Activated CD4-positive, alpha-beta T cell treated with anti-CD3 and anti-CD28 coated beads, Interleukin-2, amount 50 U/mL, for 4 hours (primary cell): Measurements from ENCODE around the gene PSMA5.
"Not testable (repeated sequence)": the region's sequence is repeated elsewhere in the genome, so short reads cannot be mapped to it uniquely, and the experiment has no call there.

Experiments used
- DNase-seq, 2 experiments: peaks; one replicate each; pipeline ENCODE4 v3.0.0-alpha.2; 2020

PSMA5 gene

DNA sequence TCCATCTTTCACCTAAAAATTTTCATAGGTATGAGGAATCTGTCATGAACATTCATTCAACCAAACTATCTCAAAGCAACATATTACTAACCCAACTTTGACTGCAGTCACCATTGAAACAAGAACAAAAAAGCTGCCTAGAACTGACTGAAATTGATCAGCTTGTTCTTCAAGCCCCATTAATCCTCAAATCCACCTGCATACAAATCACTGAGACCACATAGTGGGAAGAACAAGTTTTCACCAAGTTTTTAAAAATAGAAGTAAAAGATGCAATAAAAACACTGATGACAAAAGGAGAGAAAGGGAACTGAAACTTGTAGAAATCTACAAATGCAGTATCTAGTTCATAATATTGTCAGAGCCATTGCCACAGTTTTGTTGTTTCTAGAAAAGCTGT is 34.6 kb downstream of the PSMA5 start:
- no peak for DNase-seq

DNA sequence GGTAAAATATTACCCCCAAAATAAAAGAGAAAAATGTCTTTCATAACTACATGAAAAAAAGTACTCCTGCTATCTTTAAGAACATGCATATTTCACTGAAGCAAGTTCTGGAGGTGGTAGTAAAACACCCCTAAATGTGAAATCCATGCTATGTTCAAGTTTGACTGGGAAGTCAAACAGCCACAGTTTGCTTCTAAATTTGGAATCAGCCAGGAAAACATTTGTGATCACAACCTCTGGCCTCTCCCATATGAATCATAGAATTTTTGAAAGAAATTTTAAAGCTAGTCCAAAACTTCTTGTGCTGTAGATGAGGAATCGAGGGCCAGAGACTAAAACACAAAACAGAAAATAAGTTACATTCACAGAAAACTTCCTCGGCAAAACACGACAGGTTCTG is 35.1 kb downstream of the PSMA5 start:
- DNase-seq, result no peak

DNA sequence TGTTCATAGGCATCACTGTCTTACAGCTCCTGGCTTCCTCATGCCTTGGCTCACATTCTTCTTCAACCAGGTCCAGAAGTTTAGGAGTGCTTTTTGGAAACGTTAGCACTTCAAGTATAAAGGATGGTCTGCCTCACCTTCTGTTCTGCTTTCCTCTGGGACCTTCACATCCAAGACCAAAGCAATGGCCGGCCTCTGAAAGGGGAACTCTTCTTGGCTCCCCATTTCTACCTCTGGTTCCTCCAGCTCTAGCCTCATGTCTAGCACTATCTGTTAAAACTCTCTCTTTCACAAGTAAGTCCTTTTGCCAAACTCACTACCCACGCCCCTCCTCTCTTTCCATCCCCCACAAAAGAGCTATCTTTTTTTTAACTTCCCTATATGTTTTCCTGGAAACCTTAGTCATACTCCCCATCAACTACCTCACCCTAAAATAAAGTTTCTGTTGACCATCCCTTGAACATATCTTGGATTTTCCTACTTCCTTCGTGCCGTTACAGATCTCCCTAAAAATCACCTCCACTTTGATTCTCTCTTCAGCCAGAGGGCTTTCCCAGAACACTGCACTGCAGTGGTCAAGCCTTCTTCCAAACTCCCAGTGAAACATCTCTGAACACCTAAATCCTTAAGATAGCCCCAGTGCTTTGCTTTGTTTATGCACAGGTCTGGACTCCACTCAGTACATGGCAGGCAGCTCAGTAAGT is 36.5 kb downstream of the PSMA5 start:
- no peak for DNase-seq

DNA sequence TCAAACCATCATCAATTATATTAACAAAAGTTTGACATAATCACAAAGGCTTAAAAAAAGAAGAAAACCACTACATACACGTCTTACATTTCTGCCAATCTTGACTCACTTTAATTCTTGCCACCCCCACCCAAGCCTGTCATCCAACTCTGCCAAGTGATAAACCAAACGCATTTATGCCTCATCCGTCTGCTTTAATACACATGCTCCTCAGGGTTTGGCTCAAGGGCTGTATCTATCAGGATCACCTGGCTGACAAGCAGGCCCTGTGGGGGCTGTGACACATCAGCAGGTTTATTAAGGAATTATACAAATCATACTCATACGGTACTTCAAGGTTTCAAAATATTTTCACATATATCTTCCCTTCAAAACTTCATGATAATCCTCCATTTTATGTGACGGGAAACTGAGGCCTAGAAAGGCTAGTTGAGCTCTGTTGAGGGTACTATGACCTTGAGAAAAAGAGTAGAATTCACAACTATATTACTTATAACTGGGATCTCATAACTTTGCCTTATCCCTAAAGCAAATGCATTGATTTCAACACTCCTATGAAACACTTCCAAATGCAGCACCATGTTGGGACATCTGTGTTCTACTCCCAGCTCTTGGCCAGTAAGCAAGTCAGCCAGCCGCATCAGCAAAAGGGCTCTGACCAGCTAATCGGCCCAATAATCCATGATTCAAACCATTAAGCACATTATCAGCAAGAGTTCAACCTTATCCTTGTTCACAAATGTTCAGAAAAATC is 37.2 kb downstream of the PSMA5 start:
- no peak for DNase-seq

DNA sequence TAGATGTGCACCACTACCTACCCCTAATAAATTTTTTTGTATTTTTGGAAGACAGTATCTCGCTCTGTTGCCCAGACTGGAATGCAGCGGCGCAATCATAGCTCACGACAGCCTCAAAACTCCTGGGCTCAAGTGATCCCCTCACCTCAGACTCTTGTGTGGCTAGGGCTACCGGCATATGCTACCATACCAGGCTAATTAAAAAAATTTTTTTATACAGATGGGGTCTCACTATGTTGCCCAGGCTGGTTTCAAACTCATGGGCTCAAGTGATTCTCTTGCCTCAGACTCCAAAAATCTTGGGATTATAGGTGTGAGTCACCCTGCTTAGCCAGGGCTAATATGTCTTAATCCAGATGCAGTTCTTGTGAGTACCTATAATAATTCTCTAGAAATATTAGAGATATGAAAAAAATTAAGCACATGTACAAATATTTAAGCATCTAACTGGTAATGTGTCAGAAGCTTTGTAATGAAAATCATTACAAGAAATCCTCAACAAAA is 38.0 kb downstream of the PSMA5 start:
- no peak for DNase-seq

DNA sequence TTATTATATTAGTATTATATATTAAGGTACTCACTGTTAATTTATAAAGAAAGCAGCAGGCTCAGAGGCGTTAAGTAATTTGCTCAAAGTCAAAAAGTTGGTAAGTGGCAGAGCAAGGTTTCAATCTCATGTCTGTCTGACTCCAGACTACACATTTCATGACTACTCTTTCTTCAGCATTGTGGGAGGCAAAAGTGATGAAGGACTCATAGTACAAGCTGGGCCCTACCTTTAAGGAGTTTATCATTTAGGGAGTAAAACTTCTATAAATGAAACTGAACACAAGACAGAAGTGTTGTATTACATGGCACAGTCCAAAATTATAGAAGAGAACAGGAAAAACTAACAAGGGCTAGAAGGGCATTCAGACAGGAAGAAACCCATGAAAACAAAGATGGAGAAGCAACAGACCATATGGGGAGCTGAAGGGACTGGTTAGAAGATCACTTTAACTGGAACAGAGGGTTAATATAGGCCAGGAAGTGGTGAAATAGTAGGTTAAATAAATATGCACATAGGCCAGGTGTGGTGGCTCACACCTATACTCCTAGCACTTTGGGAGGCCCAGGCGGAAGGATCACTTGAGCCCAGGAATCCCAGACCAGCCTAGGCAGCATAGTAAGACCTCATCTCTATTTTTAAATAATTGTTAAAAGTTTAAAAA is 40.1 kb downstream of the PSMA5 start:
- DNase-seq, result no peak

DNA sequence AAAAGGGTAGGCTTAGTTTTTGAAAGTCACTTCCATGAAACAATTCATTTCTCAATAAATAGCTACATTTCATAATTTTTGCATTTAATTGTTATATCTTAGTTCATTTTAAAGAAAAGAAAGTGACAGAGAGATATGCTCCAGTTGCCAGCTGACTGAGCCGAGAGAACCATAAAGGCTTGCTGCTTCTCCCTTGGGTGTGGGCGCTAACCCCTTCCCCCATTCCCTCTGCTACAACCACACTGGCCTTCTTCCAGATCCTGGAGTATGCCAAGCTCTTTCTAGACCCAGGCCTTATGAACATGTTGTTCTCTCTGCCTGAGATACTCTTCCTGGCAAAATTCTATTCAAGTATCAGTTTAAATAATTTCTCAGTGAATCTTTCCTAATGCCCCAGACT is 40.8 kb downstream of the PSMA5 start:
- DNase-seq, result no peak

DNA sequence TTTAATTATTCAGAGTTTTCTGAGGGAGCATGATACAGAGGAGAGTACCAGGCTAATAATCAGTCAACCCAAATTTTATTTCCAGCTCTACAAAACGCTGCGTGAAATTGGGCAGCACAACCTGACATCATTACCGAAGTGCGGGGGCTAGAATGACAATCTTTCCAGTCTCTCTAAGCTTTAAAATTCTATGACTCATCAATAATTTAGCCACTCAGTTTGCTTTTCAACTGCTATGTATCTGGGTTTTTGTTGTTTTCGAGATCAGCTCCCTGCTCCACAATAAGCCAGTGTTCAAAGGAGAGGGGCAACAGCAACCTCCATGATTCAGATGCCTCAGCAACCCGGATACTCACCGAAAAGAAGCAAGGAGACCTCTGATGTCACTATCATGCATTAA is 42.4 kb downstream of the PSMA5 start:
- no peak for DNase-seq

DNA sequence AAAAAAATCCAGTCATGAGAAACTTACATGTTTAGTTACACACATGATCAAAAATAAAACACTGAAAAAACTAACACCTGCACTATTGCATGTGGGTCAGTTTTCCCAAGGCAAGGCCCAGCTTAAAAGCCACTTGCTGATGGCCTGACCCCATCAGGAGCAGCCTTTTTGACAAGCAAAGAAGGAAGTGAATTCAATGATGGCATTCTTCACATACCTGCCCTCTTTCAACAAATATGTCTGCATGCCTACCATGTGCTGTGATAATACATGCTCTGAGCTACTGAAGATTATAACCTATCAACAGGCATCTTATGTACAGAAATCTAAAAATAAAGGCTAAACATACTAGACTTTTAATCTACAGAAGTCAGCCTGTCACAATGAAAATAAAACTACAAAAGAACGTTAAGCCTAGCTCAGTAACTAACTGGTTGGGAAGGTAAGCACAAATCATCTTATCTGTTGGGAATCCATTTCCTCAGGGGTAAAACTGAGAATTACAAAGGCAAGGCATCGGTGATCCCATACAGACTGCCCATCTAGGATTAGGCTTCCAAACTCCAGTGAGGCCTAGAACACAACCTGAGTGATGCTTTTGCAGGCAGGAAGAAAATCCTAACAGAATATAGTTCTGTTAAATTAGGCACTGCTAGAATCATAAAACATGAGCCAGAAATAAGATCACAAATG is 43.0 kb downstream of the PSMA5 start:
- DNase-seq, result no peak

DNA sequence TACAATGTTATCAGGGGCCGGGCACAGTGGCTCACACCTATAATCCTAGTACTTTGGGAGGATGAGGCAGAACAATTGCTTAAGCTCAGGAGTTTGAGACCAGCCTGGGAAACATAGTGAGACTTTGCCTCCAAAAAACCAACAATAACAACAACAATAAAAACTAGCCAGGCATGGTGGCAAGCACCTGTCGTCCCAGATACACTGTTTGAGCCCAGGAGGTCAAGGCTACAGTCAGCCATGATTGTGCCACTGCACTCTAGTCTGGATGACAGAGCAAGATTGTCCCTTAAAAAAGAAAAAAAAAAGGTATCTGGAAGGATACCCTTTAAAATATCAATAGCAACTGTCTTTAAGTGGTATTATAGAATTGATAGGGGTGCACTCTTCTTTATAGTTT is 44.7 kb downstream of the PSMA5 start:
- DNase-seq, result no peak

DNA sequence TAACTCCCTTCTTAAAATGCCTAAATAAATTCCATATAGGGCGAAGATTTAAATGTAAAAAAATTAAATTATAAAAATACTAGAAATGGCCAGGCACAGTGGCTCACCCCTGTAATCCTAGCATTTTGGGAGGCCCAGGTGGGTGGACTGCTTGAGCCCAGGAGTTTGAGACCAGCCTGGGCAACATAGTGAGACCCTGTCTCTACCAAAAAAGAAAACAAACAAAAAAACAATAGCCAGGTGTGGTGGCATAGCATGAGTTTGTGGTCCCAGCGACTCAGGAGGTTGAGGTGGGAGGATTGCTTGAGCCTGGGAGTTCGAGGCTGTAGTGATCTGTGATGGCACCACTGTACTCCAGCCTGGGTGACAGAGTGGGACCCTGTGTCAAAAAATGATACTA is 46.3 kb downstream of the PSMA5 start:
- DNase-seq, result no peak

DNA sequence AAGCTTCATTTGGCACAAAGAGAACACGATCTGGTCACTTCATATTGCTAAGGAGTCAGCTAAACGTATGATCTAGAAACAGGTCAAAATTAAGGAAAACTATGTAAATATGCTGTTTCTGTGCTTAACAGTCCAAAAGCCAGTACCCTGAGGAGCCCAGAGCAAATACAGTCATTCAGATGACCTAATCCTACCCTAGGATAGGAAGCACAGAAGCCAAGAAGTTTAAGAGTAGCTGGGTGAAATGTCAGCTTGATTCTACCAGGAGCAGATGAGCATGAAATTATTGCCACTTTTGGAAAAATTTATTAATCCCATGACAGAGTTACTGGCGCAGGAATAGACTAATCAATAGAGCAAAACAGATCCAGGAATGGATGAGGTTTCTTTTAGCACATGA is 46.8 kb downstream of the PSMA5 start:
- no peak for DNase-seq

DNA sequence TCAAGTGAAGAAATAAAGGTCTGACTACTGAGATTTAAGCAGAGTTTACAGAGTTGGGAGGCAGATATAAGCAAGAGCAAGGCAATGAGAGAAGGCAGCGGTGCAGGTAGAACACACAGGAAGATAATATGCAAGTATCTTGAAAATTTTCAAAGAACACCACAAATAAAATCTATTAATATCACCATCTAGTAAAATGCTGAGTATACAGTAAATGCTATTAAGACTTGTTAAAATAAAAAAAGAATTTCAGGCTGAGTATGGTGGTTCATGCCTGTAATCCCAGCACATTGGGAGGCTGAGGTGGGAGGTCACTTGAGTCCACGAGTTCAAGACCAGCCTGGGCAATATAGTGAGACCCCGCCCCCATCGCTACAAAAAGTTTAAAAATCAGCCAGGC is 48.5 kb downstream of the PSMA5 start:
- DNase-seq, result no peak

DNA sequence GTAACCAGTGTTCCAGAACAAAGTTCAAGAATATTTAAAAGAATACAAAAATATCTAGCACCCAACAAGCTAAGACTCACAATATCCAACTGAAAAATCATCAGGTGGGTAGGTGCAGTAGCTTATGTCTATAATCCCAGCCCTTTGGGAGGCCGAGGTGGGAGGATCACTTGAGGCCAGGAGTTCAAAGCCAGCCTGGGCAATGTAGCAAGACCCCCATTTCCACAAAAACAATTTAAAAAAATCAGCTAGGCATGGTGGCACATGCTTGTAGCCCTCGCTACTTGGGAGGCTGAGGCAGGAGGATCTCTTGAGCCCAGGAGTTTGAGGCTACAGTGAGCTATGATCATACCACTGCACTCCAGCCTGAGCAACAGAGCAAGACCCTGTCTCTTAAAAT is 52.6 kb downstream of the PSMA5 start:
- DNase-seq, result not testable (repeated sequence)

DNA sequence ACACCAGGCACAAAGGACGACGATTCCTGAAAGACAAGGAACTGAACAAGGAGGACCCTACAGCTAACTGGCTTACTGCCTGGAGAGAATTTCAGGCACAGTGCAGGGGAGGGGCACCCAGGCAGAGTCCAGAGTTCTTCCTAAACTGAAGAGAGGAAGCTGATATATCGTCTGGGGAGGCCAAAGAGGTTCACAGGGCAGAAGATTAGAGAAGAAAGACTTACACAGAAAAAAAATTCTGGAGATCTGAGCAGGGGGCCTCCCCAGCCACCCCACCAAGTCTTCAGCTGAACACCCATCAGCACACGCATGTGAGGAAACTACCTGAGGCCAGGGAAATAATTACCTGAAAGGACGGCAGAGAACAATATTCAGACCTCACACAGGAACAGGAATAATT is 53.1 kb downstream of the PSMA5 start:
- DNase-seq, result no peak

DNA sequence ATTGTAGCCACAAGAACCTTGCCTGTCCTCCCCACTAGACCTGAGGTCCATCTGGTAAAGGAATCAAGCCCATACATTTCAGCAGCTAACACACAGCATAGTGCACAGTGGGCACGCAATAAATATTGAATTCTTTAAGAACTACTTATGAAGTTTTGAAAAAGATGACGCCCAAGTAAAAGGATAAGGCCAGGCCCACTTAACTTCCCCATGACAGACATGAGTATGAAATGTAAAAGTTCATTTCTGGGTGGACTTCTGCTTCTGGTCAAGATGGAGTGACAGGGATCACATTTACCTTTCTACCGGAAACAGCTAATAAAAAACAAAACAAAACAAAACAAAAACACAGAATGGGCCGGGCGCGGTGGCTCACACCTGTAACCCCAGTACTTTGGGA is 54.0 kb downstream of the PSMA5 start:
- no peak for DNase-seq

DNA sequence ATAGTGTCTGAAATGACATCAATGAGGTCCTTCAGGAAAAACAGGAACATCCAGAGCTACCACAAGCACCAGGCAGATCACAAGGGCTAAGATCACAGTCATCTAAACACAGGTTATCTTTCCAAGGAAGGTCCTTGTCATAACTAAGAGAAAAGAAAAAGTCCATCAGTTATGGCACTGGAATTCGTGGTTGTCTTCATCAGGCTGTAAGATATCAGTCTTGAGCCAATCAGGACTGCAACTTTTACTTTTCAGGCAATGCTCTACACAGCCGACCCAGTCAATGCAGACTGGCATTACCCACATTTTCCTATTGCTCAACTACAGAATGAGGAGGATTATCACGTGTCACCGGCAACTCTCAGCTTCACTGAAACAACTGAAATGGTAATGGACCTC is 54.9 kb downstream of the PSMA5 start:
- DNase-seq, result no peak

DNA sequence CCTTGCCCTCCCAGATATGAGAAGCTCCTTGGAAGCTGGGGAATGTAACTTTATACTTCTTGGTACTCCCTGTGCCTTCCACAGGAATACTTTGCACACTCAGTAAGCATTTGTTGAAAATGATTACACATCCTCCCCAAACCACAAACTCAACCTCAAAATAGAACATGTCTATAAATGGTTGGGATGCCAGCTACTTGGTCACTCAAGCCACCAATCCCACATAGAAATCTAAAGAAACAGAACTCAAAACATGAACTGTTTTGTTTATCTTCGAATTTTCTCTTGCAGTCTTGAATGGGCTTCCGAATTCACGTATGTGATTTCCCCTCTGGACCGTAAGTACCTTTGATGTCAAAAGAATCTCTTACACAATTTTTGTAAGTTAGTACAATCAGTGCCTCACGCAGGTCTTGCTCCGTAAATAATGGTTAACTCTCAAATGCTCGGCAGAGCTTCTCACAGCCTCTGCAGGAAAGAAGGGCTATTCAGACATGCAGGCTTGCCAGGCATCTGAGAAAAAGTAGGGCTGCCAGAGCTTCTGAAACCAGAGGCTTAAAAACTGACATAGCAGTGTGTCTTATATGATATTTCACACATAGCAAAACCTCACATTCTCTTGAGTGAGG is 55.4 kb downstream of the PSMA5 start:
- DNase-seq, result no peak

DNA sequence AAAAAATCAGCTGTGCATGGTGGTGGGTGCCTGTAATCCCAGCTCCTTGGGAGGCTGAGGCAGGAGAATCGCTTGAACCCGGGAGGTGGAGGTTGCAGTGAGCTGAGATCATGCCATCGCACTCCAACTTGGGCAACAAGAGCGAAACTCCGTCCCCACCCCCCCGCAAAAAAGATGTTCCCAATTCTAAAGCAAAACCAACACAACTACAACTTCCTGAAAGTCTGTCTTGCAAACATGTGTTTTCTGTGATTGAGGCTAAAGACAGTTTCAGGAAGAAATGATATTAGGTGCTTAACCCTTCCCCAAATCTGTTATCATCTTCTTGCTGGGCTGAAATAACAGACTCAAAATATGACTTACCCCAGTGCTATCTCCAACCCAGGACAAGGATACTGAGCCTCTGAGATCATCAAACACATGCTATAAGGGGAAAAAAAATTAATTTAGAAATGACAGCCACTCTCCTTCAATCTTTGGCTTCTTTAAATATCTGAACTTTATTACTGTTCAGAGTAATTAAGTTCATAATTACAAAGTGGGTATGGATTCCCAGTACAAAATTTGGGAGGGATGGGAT is 57.0 kb downstream of the PSMA5 start:
- DNase-seq, result no peak

DNA sequence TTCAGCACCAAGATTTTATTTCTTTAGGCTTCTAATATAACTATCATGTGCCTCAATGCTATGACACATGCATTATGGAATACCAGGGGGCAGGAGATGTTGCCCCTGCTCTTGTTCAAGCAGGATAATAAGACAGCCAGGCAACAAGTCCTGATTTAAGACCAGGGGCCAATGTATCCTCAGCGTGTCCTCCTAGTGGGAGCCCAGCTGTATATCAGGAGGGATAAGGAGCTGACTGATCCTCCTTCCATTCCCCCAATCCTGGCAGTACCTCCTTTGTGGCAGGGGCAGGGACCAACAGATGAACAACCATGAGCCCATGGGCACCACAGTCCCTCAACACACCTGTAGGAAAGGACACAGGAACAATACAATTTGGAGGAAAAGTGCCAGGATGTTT is 57.8 kb downstream of the PSMA5 start:
- DNase-seq, result no peak

DNA sequence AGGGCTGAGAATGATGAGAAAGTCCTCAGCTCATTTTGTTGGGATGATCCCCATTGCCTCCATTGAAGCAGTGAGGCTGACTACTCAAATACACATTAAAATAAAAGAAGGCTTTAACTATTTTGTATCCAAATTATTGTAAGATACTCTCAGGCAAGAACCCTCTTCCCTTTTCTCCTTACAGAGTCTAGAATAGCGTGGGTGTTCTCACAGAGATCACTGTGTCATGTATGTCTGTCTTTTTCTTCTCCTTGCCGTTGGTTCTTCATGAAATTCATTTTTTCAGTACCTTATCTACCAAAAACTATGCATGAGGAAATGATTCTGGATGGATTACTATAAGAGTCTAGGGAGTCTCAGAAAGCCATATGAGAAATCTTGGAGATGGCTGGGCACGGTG is 58.6 kb downstream of the PSMA5 start:
- DNase-seq, result no peak

DNA sequence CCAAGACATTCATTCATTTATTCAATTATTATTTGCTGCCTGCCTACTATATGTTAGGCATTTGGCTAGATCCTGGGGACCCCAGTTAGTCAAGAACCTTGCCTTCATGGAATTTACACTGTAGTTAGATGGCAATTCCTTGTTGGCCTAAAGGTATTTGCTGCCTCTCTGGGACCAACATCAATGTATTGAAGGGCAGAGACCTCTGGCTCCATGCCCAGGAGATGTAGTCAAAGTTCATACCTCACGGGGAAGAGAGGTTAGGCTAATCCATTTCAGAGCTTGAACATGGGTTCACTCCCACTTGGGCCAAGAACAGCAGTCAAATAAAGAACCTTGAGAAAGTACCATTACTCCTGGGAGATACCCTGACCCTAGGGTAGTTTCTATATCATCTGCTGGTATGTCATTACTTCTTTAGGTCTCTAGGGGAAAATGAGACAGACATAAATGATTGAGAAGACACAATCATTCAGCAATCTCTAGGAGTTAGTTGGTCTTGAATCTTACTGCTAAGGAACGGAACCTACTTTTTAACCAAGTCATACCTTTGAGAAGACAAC is 60.5 kb downstream of the PSMA5 start:
- DNase-seq, result no peak
